CD4-positive, alpha-beta T cell treated with Interleukin-6 at 100 ng/mL for 8 hours (primary cell): Measurements from ENCODE around the gene NR2C2.

Source experiments
- DNase-seq: peaks from one replicate; pipeline ENCODE4 v3.0.0-alpha.2; 2020; ENCODE audit warnings: mixed read lengths, low spot score

Gene NR2C2

GRCh38 chr3:14921811-14922705 lies 25.3 kb upstream of the NR2C2 start:
- no peak for DNase-seq

- no peak for DNase-seq
Observed at GRCh38 chr3:14922863-14923262, 24.5 kb upstream of the NR2C2 start.

- DNase-seq, result no peak
Observed at GRCh38 chr3:14923476-14923875, 23.9 kb upstream of the NR2C2 start.

- peak; percentile 39 for DNase-seq
Observed at GRCh38 chr3:14925729-14926591, 21.4 kb upstream of the NR2C2 start.

GRCh38 chr3:14926592-14926991 lies 20.8 kb upstream of the NR2C2 start:
- DNase-seq, result no peak

- no peak for DNase-seq
Observed at GRCh38 chr3:14927308-14927707, 20.1 kb upstream of the NR2C2 start.

- no peak for DNase-seq
Observed at GRCh38 chr3:14929310-14930074, 17.9 kb upstream of the NR2C2 start.

GRCh38 chr3:14933820-14934425 lies 13.5 kb upstream of the NR2C2 start:
- DNase-seq, result no peak

- DNase-seq, result no peak
Observed at GRCh38 chr3:14935592-14936345, 11.6 kb upstream of the NR2C2 start.

- DNase-seq, result no peak
Observed at GRCh38 chr3:14938954-14939353, 8.4 kb upstream of the NR2C2 start.

GRCh38 chr3:14941871-14942270 lies 5.5 kb upstream of the NR2C2 start:
- no peak for DNase-seq

- DNase-seq, result no peak
Observed at GRCh38 chr3:14943042-14943441, 4.3 kb upstream of the NR2C2 start.

- DNase-seq, result no peak
Observed at GRCh38 chr3:14946236-14946635, 1.1 kb upstream of the NR2C2 start.

- no peak for DNase-seq
Observed at GRCh38 chr3:14946739-14947099, 664 bp upstream of the NR2C2 start.

- peak; percentile 95 for DNase-seq
Observed at GRCh38 chr3:14947886-14948608, 664 bp downstream of the NR2C2 start.

GRCh38 chr3:14948609-14949038 lies 1.2 kb downstream of the NR2C2 start:
- DNase-seq, result no peak

- no peak for DNase-seq
Observed at GRCh38 chr3:14949126-14949525, 1.7 kb downstream of the NR2C2 start.

GRCh38 chr3:14950274-14950673 lies 2.9 kb downstream of the NR2C2 start:
- no peak for DNase-seq

GRCh38 chr3:14957153-14957552 lies 9.8 kb downstream of the NR2C2 start:
- DNase-seq, result no peak

GRCh38 chr3:14957925-14958324 lies 10.5 kb downstream of the NR2C2 start:
- DNase-seq, result no peak
